Measurements from ENCODE around the gene TMEM87B. TPM values are rescaled to one million over a fixed set of nuclear protein-coding genes. Genes with fewer than 3 reads are reported as not detected.
A peak's percentile ranks its signal among the peaks of the same experiment; 100 is the strongest.

The TMEM87B gene
- total and polyA plus RNA-seq, 5 donors, result 4.4 to 10.8 (median 9.6) TPM

DNA sequence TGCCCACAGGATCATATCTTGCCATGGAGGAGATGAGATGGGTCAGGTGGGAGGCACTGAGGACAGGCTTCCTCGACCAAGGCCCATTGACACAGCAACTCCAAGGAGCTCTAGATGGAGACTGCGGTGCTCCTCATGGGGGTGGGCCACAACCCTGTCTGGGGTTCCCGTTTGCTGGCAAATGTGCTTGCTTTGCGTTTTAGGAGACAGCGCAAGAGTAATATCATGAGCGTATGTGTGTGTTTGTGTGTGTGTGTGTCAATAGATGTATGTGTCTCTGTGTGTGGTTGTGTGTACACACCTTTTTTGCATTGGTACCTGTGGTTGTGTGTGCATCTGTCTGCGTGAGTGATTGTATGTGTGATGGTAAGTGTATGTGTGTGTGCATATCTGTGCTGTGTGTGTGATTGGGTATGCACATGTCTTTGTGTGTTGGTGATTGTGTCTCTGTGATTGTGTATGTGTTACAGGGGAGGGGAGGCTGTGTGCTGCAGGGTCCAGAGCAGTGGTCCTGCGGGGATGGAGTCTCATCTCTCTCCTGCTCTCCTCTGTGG is 87.5 kb downstream of the TMEM87B start:
- no peak overlapping the region for H3K4me3 ChIP-seq (ENCODE audit: low read length)
- no peaks in the 10 kb centered on the region for H3K4me1 ChIP-seq (ENCODE audit: control insufficient read depth, insufficient read depth, low read length)
- no peak overlapping the region for H3K27ac ChIP-seq (ENCODE audit: low read length)
- DNase-seq (no peak), ATAC-seq (no peak)
- WGBS, result 89% methylated on average over 8 of the region's 8 CpGs
- H3K27me3 ChIP-seq (ENCODE audit: control insufficient read depth, insufficient read depth), result no peaks in the 10 kb centered on the region
- H3K9me3 ChIP-seq (ENCODE audit: control insufficient read depth, low read length), result no peaks in the 10 kb centered on the region
- intact Hi-C loops (cut with DNase I), result no loop called here

DNA sequence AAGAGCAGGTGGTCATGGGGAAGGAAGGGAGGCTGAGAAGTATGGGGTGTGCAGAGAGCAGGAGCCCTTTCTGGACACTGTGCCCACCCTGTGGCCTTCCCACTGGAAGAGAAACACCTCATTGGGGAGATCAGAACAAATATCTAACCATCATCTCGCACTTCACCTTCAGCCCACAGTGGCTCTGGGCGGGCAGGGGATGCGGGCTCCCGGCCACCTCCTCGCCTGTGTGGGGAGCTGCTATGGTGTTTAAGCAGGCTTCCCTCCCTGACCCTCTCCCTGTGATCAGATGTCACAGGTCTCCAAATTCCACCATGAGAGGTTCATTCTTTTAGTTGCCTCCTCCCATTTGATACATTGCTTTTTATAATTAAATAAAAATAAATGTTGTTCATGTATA is 88.1 kb downstream of the TMEM87B start:
- no peak for DNase-seq
- Histone ChIP-seq H3K27me3 (ENCODE audit: control insufficient read depth, insufficient read depth) (no peaks in the 10 kb centered on the region), H3K4me1 (ENCODE audit: control insufficient read depth, insufficient read depth, low read length) (no peaks in the 10 kb centered on the region), H3K27ac (ENCODE audit: low read length) (no peak overlapping the region), H3K9me3 (ENCODE audit: control insufficient read depth, low read length) (no peaks in the 10 kb centered on the region), H3K4me3 (ENCODE audit: low read length) (no peak overlapping the region)
- intact Hi-C loops (cut with DNase I), result no loop called here
- no peak for ATAC-seq
- WGBS, result 92% methylated on average over 5 of the region's 5 CpGs

DNA sequence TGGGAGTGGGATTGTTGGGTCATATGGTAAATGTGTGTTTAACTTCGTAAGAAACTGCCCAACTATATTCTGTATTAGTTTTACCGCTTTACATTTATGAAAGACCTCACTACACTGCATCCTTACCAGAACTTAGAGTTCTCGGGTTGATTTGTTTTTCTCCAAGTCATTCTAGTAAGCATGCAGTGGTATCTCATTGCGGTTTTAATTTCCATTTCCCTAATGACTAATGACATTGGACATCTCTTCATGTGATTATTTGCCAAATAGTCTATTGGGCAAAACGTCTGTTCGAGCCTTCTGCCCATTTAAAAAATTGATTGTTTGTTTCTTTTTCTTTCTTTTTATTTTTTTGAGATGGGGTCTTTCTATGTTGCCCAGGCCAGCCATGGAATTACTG is 89.9 kb downstream of the TMEM87B start:
- intact Hi-C loops (cut with DNase I), result no loop called here
- Histone ChIP-seq H3K27ac (ENCODE audit: low read length) (no peak overlapping the region), H3K27me3 (ENCODE audit: control insufficient read depth, insufficient read depth) (no peaks in the 10 kb centered on the region), H3K4me1 (ENCODE audit: control insufficient read depth, insufficient read depth, low read length) (peaks cover 3% of the 10 kb centered on the region), H3K4me3 (ENCODE audit: low read length) (no peak overlapping the region), H3K9me3 (ENCODE audit: control insufficient read depth, low read length) (no peaks in the 10 kb centered on the region)
- ATAC-seq (no peak), DNase-seq (no peak)
- WGBS, result 89% methylated on average over 6 of the region's 6 CpGs

DNA sequence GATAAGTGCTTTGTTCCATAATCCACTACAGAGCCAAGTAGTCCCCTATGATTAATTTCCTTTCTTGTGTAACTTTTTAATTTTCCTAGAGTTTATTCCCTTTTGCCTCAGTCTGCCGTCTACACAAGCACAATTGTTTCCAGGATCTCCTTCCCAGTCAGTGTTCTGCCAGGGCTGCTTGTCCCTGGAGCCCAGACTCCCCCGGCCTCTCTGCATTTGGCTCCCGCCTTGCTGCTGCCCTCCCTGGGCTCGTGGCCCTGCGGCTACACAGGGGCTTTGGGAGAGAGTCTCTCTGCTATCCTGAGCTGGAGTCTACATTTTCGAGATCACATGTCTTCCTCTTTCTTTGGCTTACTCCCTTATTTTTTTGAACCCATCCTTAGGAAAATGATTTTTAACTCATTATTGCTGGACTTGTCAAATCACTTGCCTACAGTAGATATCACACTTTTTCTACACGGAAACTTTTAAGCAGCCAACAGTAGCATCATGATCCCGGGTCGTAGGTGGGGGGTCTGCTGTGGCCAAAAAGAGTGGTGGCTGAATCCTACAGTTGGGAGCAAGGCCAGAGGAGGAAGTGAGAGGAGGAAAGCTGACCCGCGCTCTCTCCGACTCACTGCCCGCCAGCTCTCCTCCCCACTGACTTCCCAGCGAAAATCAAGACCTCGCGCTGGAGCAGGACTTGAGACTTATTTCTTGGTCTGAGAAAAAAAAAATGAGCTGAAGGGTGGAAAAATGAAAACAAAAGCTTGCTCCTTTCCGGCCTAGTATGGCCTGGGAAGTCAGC is 92.5 kb downstream of the TMEM87B start:
- H3K27me3 ChIP-seq (ENCODE audit: control insufficient read depth, insufficient read depth), result no peaks in the 10 kb centered on the region
- H3K4me3 ChIP-seq (ENCODE audit: low read length), result no peak overlapping the region
- 47% methylated on average over 17 of the region's 17 CpGs for whole genome bisulfite sequencing
- intact Hi-C loops (cut with DNase I), result no loop called here
- ATAC-seq, result peak; percentile 76 to 87
- H3K27ac ChIP-seq (ENCODE audit: low read length), result no peak overlapping the region
- DNase-seq, result peak; percentile 53 to 83 (median 82)
- no peaks in the 10 kb centered on the region for H3K9me3 ChIP-seq (ENCODE audit: control insufficient read depth, low read length)
- H3K4me1 ChIP-seq (ENCODE audit: control insufficient read depth, insufficient read depth, low read length), result peaks cover 3% of the 10 kb centered on the region

- intact Hi-C loops (cut with DNase I), result no loop called here
- no peak for DNase-seq
Observed at GRCh38 chr2:112148477-112148876, 93.4 kb downstream of the TMEM87B start.

DNA sequence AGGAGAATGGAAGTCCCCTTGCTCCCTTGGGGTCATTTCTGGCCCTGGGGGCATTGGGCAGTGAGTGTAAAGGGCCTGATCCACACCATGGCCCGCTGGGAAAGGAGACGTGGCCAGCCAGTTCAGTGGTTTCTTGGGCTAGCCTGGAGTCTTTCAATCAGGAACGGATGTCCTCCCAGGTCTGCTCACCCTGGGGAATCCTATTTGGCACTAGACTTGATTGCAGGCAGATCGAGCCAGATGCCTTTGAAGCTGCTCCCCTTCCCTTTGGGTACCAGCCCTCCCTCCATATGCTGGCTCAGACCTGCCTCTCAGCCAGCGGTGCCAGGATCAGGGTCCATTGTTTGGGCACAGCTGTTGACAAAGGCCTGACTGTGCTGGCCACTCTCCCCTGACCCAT is 94.1 kb downstream of the TMEM87B start:
- DNase-seq (no peak), ATAC-seq (no peak)
- Histone ChIP-seq H3K27ac (ENCODE audit: low read length) (no peak overlapping the region), H3K27me3 (ENCODE audit: control insufficient read depth, insufficient read depth) (no peaks in the 10 kb centered on the region), H3K4me1 (ENCODE audit: control insufficient read depth, insufficient read depth, low read length) (peaks cover 3% of the 10 kb centered on the region), H3K9me3 (ENCODE audit: control insufficient read depth, low read length) (no peaks in the 10 kb centered on the region), H3K4me3 (ENCODE audit: low read length) (no peak overlapping the region)
- intact Hi-C loops (cut with DNase I), result no loop called here
- WGBS, result 81% methylated on average over 5 of the region's 5 CpGs

More at GRCh38 chr2:112148477-112148876, 93.4 kb downstream of the TMEM87B start:
- Histone ChIP-seq H3K27ac (ENCODE audit: low read length) (no peak overlapping the region), H3K27me3 (ENCODE audit: control insufficient read depth, insufficient read depth) (no peaks in the 10 kb centered on the region), H3K9me3 (ENCODE audit: control insufficient read depth, low read length) (no peaks in the 10 kb centered on the region), H3K4me3 (ENCODE audit: low read length) (no peak overlapping the region), H3K4me1 (ENCODE audit: control insufficient read depth, insufficient read depth, low read length) (peaks cover 3% of the 10 kb centered on the region)
- peak in 1 of 2 donors; percentile 30 for ATAC-seq
- WGBS, result 70% methylated on average over 2 of the region's 2 CpGs

GRCh38 chr2:112149866-112150435 is 94.9 kb downstream of the TMEM87B start:
- ATAC-seq (peak in 1 of 2 donors; percentile 10), DNase-seq (no peak)
- peaks cover 3% of the 10 kb centered on the region for H3K4me1 ChIP-seq (ENCODE audit: control insufficient read depth, insufficient read depth, low read length)
- H3K9me3 ChIP-seq (ENCODE audit: control insufficient read depth, low read length), result no peaks in the 10 kb centered on the region
- intact Hi-C loops (cut with DNase I), result no loop called here
- H3K27ac ChIP-seq (ENCODE audit: low read length), result no peak overlapping the region
- H3K4me3 ChIP-seq (ENCODE audit: low read length), result no peak overlapping the region
- H3K27me3 ChIP-seq (ENCODE audit: control insufficient read depth, insufficient read depth), result no peaks in the 10 kb centered on the region
- WGBS, result 62% methylated on average over 7 of the region's 7 CpGs

DNA sequence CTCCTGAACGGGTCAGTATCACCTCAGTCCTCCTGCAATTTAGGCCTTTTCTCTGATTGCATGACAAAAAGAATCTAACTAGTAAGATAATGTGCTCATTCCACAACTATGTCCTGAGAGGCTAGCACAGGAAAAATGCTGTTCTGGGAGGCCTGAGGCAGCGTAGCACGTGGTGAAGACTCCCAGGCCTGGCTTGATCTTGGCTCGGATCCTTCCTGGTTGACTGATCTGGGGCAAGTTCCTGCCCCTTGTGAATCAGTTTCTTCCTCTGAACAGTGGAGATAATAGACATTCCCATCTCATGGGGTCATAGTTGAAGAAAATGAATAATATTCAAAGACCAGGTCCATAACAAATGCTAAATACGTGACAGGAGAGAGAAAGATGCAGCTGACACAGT is 95.4 kb downstream of the TMEM87B start:
- H3K27me3 ChIP-seq (ENCODE audit: control insufficient read depth, insufficient read depth), result no peaks in the 10 kb centered on the region
- ATAC-seq, result peak; percentile 47 to 73
- peak in 1 of 3 donors; percentile 47 for DNase-seq
- 49% methylated on average over 5 of the region's 5 CpGs for whole genome bisulfite sequencing
- intact Hi-C loops (cut with DNase I), result no loop called here
- no peak overlapping the region for H3K27ac ChIP-seq (ENCODE audit: low read length)
- H3K4me3 ChIP-seq (ENCODE audit: low read length), result no peak overlapping the region
- H3K4me1 ChIP-seq (ENCODE audit: control insufficient read depth, insufficient read depth, low read length), result peaks cover 3% of the 10 kb centered on the region
- H3K9me3 ChIP-seq (ENCODE audit: control insufficient read depth, low read length), result no peaks in the 10 kb centered on the region

DNA sequence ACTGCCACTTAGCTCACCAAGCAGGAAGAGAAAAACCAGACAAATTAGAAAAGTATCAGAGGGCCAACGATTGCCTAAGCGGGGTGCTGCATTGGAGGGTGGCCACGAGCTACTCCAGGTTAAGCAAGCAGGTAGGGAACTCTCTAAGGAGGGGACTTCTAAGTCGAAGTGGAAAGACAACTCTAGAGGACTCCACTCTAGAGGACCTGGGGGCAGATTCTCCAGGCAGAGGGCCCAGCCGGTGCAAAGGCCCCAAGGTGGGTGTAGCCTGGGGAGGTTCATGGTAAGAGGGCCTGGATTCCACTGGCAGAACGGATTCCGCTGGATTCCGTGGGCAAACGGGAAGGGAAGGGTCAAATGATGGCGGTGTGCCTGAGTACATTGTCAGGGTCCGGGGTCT is 95.8 kb downstream of the TMEM87B start:
- intact Hi-C loops (cut with DNase I), result no loop called here
- Histone ChIP-seq H3K4me1 (ENCODE audit: control insufficient read depth, insufficient read depth, low read length) (peaks cover 3% of the 10 kb centered on the region), H3K27me3 (ENCODE audit: control insufficient read depth, insufficient read depth) (no peaks in the 10 kb centered on the region), H3K9me3 (ENCODE audit: control insufficient read depth, low read length) (no peaks in the 10 kb centered on the region), H3K27ac (ENCODE audit: low read length) (peak overlapping the region; percentile 37), H3K4me3 (ENCODE audit: low read length) (no peak overlapping the region)
- DNase-seq, result no peak
- 81% methylated on average over 11 of the region's 11 CpGs for WGBS
- ATAC-seq, result no peak

GRCh38 chr2:112151271-112151670 is 96.2 kb downstream of the TMEM87B start:
- Histone ChIP-seq H3K4me1 (ENCODE audit: control insufficient read depth, insufficient read depth, low read length) (peaks cover 3% of the 10 kb centered on the region), H3K27me3 (ENCODE audit: control insufficient read depth, insufficient read depth) (no peaks in the 10 kb centered on the region), H3K4me3 (ENCODE audit: low read length) (no peak overlapping the region), H3K9me3 (ENCODE audit: control insufficient read depth, low read length) (no peaks in the 10 kb centered on the region), H3K27ac (ENCODE audit: low read length) (no peak overlapping the region)
- DNase-seq (no peak), ATAC-seq (no peak)
- WGBS, result 87% methylated on average over 5 of the region's 5 CpGs
- intact Hi-C loops (cut with DNase I), result no loop called here

DNA sequence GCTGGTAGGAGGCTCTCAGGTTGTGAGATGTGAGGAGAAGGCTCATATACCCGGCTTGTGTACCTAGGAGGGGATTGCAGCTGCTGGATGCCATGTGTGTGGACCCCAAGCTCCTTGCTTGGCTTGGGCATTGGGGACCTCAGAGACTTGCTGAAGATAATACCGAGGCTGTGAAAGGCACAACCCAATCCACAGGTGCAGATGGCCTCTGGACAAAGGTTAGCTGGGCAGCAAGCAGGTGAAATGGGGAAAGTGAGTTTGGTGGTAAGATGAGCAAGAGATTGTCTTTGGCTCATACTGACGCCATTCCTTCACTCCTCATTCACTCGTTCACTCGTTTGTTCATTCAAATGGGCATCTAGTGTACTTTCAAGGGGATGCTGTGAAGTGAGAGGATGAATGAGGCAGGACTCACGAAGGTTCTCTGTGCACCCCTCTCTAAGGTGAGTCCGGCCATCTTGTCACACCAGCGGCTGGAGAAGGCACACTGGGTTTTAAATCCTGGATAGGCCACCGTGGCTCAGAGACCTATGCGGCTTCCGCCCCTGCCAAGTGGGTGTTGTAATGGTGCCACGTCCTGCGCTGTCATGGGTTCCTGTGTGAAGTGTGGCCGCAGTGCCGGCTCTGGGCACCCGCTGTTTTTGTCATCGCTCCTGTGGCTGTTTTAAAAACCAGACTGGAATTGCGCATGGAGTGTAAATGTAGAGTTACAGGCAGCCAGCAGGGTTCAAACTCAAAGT is 96.8 kb downstream of the TMEM87B start:
- ATAC-seq (no peak), DNase-seq (no peak)
- Histone ChIP-seq H3K27ac (ENCODE audit: low read length) (no peak overlapping the region), H3K4me1 (ENCODE audit: control insufficient read depth, insufficient read depth, low read length) (peaks cover 3% of the 10 kb centered on the region), H3K9me3 (ENCODE audit: control insufficient read depth, low read length) (no peaks in the 10 kb centered on the region), H3K4me3 (ENCODE audit: low read length) (no peak overlapping the region), H3K27me3 (ENCODE audit: control insufficient read depth, insufficient read depth) (no peaks in the 10 kb centered on the region)
- intact Hi-C loops (cut with DNase I), result no loop called here
- WGBS, result 95% methylated on average over 18 of the region's 18 CpGs
